GM18907 (cell line): ENCODE measurements around the gene MPPED1.

Experiments used
- ATAC-seq: cut with Tn5 transposase; IDR thresholded peaks from one replicate; pipeline ENCODE4 v1.9.1; 2021; ENCODE audit warnings: mild to moderate bottlenecking, moderate library complexity; ENCODE audit not compliant: unreplicated experiment

Gene MPPED1

GRCh38 chr22:43535741-43536140 is 123.9 kb downstream of the MPPED1 start:
- ATAC-seq: no peak

GRCh38 chr22:43537019-43537585 is 125.3 kb downstream of the MPPED1 start:
- ATAC-seq: no peak

- no peak for ATAC-seq
Measured at GRCh38 chr22:43539572-43540528, 128.0 kb downstream of the MPPED1 start.

- no peak for ATAC-seq
Measured at GRCh38 chr22:43540529-43540923, 128.7 kb downstream of the MPPED1 start.

- no peak for ATAC-seq
Measured at GRCh38 chr22:43541022-43541421, 129.2 kb downstream of the MPPED1 start.

GRCh38 chr22:43541462-43542407 is 129.9 kb downstream of the MPPED1 start:
- no peak for ATAC-seq

- no peak for ATAC-seq
Measured at GRCh38 chr22:43542681-43543521, 131.1 kb downstream of the MPPED1 start.

GRCh38 chr22:43543522-43544288 is 131.9 kb downstream of the MPPED1 start:
- no peak for ATAC-seq

- ATAC-seq: no peak
Measured at GRCh38 chr22:43544289-43544673, 132.5 kb downstream of the MPPED1 start.

- ATAC-seq: no peak
Measured at GRCh38 chr22:43546186-43546585, 134.4 kb downstream of the MPPED1 start.

GRCh38 chr22:43550024-43550620 is 138.3 kb downstream of the MPPED1 start:
- no peak for ATAC-seq

GRCh38 chr22:43550672-43551071 is 138.9 kb downstream of the MPPED1 start:
- no peak for ATAC-seq

- no peak for ATAC-seq
Measured at GRCh38 chr22:43553451-43554258, 141.8 kb downstream of the MPPED1 start.

GRCh38 chr22:43554259-43554636 is 142.4 kb downstream of the MPPED1 start:
- ATAC-seq: no peak

- no peak for ATAC-seq
Measured at GRCh38 chr22:43554694-43555365, 143.0 kb downstream of the MPPED1 start.

- ATAC-seq: no peak
Measured at GRCh38 chr22:43555561-43556515, 144.0 kb downstream of the MPPED1 start.
